ENCODE results near the gene ADGRE1.

GRCh38 chr19:6969490-6969889 lies 82.1 kb downstream of the ADGRE1 start:
- TF ChIP-seq CTCF (IDR thresholded peaks at IDR 0.05) = no peak
- no peak for TF ChIP-seq POLR2AphosphoS5 (IDR thresholded peaks at IDR 0.05)
